HCT116 (cell line): ENCODE results near the gene CYP26B1.

ENCODE experiments used
- CTCF ChIP-seq, 3 experiments: fragments of 200-600 bp in 1 of 3; sonication (generic) in 1 of 3; IDR thresholded peaks in 2 of 3; conservative IDR thresholded peaks in 1 of 3; 2 replicates each; pipeline ENCODE4 v1.5.1; 2012 to 2017; ENCODE audit warnings: low read depth in 2 of 3, low read length in 2 of 3, antibody characterized with exemption in 1 of 3, borderline replicate concordance in 1 of 3, control low read depth in 1 of 3, mild to moderate bottlenecking in 1 of 3, mixed read lengths in 1 of 3, mixed run types in 1 of 3, moderate library complexity in 1 of 3; ENCODE audit not compliant: insufficient read depth in 1 of 3
- EGR1 ChIP-seq: IDR thresholded peaks from 2 replicates; pipeline ENCODE4 v1.6.1; 2012; ENCODE audit warnings: low read depth
- EZH2 ChIP-seq: fragments of 200-600 bp; sonication (generic); IDR thresholded peaks from 2 replicates; pipeline ENCODE4 v1.6.1; 2017; ENCODE audit warnings: antibody characterized with exemption, mixed run types
- EZH2phosphoT487 ChIP-seq: fragments of 200-600 bp; IDR thresholded peaks from 2 replicates; pipeline ENCODE4 v1.6.1; 2018; ENCODE audit warnings: antibody characterized with exemption, borderline replicate concordance
- POLR2A ChIP-seq: IDR thresholded peaks from 2 replicates; pipeline ENCODE4 v1.7.0; 2011; ENCODE audit warnings: borderline replicate concordance; ENCODE audit not compliant: insufficient read depth, insufficient read length; ENCODE audit errors: extremely low read depth
- POLR2AphosphoS5 ChIP-seq: IDR thresholded peaks from 2 replicates; pipeline ENCODE4 v1.6.1; 2011; ENCODE audit warnings: mild to moderate bottlenecking, low read depth, low read length, moderate library complexity
- RAD21 ChIP-seq: IDR thresholded peaks from 2 replicates; pipeline ENCODE4 v1.6.1; 2012; ENCODE audit warnings: low read depth, mild to moderate bottlenecking
- REST ChIP-seq: IDR thresholded peaks from 2 replicates; pipeline ENCODE4 v1.6.1; 2012; ENCODE audit warnings: low read depth
- SRF ChIP-seq: IDR thresholded peaks from 2 replicates; pipeline ENCODE4 v1.6.1; 2012; ENCODE audit warnings: low read depth
- ZFX ChIP-seq: fragments of 450-650 bp; IDR thresholded peaks from 2 replicates; pipeline ENCODE4 v1.6.1; 2017

- no peak for TF ChIP-seq CTCF (IDR thresholded peaks at IDR 0.05 in 2 of 3, conservative IDR thresholded peaks at IDR 0.05 in 1 of 3; ENCODE audit: borderline replicate concordance in 1 of 3, insufficient read depth in 1 of 3, low read depth in 2 of 3, low read length in 2 of 3)
- no peak for TF ChIP-seq EZH2phosphoT487
- no peak for TF ChIP-seq POLR2AphosphoS5
- TF ChIP-seq EZH2 = no peak
- TF ChIP-seq REST = no peak
- TF ChIP-seq POLR2A = no peak
- no peak for TF ChIP-seq RAD21
- TF ChIP-seq EGR1 = no peak
- TF ChIP-seq ZFX = no peak
- TF ChIP-seq SRF = no peak
Observed at GRCh38 chr2:72096181-72096580, 51.5 kb downstream of the CYP26B1 start.
